ENCODE data around the gene EEF1AKMT1.

- TF ChIP-seq CTCF (IDR thresholded peaks at IDR 0.05; ENCODE audit: low read depth, low read length, missing input control): no peak
- no peak for TF ChIP-seq ATF3 (IDR thresholded peaks at IDR 0.05)
- no peak for TF ChIP-seq TAF1 (conservative IDR thresholded peaks at IDR 0.05)
- TF ChIP-seq MAX (IDR thresholded peaks at IDR 0.05): no peak
- no peak for TF ChIP-seq ZBTB33 (IDR thresholded peaks at IDR 0.05)
- no peak for TF ChIP-seq GABPA (IDR thresholded peaks at IDR 0.05 in 1 of 2, conservative IDR thresholded peaks at IDR 0.05 in 1 of 2)
- TF ChIP-seq RAD21 (IDR thresholded peaks at IDR 0.05): no peak
- TF ChIP-seq REST (IDR thresholded peaks at IDR 0.05): no peak
- no peak for TF ChIP-seq JUND (IDR thresholded peaks at IDR 0.05)
- no peak for TF ChIP-seq SP1 (IDR thresholded peaks at IDR 0.05)
- TF ChIP-seq YY1 (IDR thresholded peaks at IDR 0.05): no peak
- no peak for TF ChIP-seq NR2F2 (IDR thresholded peaks at IDR 0.05)
Observed at GRCh38 chr13:20709369-20709768, 64.4 kb downstream of the EEF1AKMT1 start.

Data from liver (tissue), 3 donors.